ENCODE results near the gene PRC1. TPM values are rescaled to one million over a fixed set of nuclear protein-coding genes. Genes with fewer than 3 reads are reported as not detected.

The PRC1 gene
- polyA plus RNA-seq, 6 donors from 2014 or later, result 1.8 to 8.9 (median 3.9) TPM; not detected in 1

GRCh38 chr15:90982135-90982534 lies 12.2 kb downstream of the PRC1 start:
- Mint-ChIP-seq H3K27ac (peak overlapping the region in 3 of 6 donors; percentile 3 to 43 (median 22)), H3K4me3 (peak overlapping the region in 6 of 8 donors; percentile 8 to 71 (median 37)), H3K27me3 (no peaks in the 10 kb centered on the region), H3K36me3 (no peaks in the 10 kb centered on the region), H3K9me3 (no peaks in the 10 kb centered on the region), H3K4me1 (peaks cover 11 to 34% (median 14%) of the 10 kb centered on the region in 3 donors)
- no peak for DNase-seq
- peak; percentile 14 to 20 for ATAC-seq (ENCODE audit: low read depth in 2 of 2)

GRCh38 chr15:90981681-90982080 lies 12.7 kb downstream of the PRC1 start:
- Mint-ChIP-seq H3K4me3 (peak overlapping the region in 6 of 8 donors; percentile 8 to 71 (median 37)), H3K27ac (peak overlapping the region in 4 of 6 donors; percentile 21 to 78 (median 32)), H3K9me3 (no peaks in the 10 kb centered on the region), H3K36me3 (no peaks in the 10 kb centered on the region), H3K4me1 (peaks cover 11 to 29% (median 14%) of the 10 kb centered on the region in 3 donors), H3K27me3 (no peaks in the 10 kb centered on the region)
- peak; percentile 86 to 87 for ATAC-seq (ENCODE audit: low read depth in 2 of 2)
- peak; percentile 29 for DNase-seq

- H3K27me3 Mint-ChIP-seq, result no peaks in the 10 kb centered on the region
- H3K27ac Mint-ChIP-seq, result no peak overlapping the region
- no peaks in the 10 kb centered on the region for H3K9me3 Mint-ChIP-seq
- no peak for ATAC-seq (ENCODE audit: low read depth in 2 of 2)
- H3K4me1 Mint-ChIP-seq, result peaks cover 11 to 28% (median 14%) of the 10 kb centered on the region in 3 donors
- no peak overlapping the region for H3K4me3 Mint-ChIP-seq
- H3K36me3 Mint-ChIP-seq, result peaks cover 0 to 3% of the 10 kb centered on the region in 2 donors
- no peak for DNase-seq
Observed at GRCh38 chr15:90979582-90979981, 14.8 kb downstream of the PRC1 start.

- no peaks in the 10 kb centered on the region for H3K4me1 Mint-ChIP-seq
- H3K27ac Mint-ChIP-seq, result peak overlapping the region in 2 of 6 donors; percentile 66
- DNase-seq (no peak), ATAC-seq (ENCODE audit: low read depth in 2 of 2) (no peak)
- peaks cover 0 to 8% of the 10 kb centered on the region in 2 donors for H3K36me3 Mint-ChIP-seq
- H3K27me3 Mint-ChIP-seq, result no peaks in the 10 kb centered on the region
- H3K9me3 Mint-ChIP-seq, result no peaks in the 10 kb centered on the region
- peak overlapping the region in 1 of 8 donors; percentile 61 for H3K4me3 Mint-ChIP-seq
Observed at GRCh38 chr15:90974216-90974615, 20.1 kb downstream of the PRC1 start.

GRCh38 chr15:90972133-90972532 lies 22.2 kb downstream of the PRC1 start:
- Mint-ChIP-seq H3K4me3 (no peak overlapping the region), H3K4me1 (no peaks in the 10 kb centered on the region), H3K27ac (no peak overlapping the region), H3K27me3 (no peaks in the 10 kb centered on the region), H3K9me3 (no peaks in the 10 kb centered on the region), H3K36me3 (peaks cover 0 to 8% of the 10 kb centered on the region in 2 donors)
- DNase-seq (no peak), ATAC-seq (ENCODE audit: low read depth in 2 of 2) (no peak)

- H3K36me3 Mint-ChIP-seq, result peaks cover 0 to 8% of the 10 kb centered on the region in 2 donors
Observed at GRCh38 chr15:90970274-90970673, 24.1 kb downstream of the PRC1 start.

GRCh38 chr15:90968434-90968833 lies 25.9 kb downstream of the PRC1 start:
- H3K4me1 Mint-ChIP-seq, result no peaks in the 10 kb centered on the region
- DNase-seq (no peak), ATAC-seq (ENCODE audit: low read depth in 2 of 2) (no peak)
- H3K4me3 Mint-ChIP-seq, result no peak overlapping the region
- peaks cover 0 to under 1% of the 10 kb centered on the region in 2 donors for H3K36me3 Mint-ChIP-seq
- no peaks in the 10 kb centered on the region for H3K27me3 Mint-ChIP-seq
- H3K9me3 Mint-ChIP-seq, result no peaks in the 10 kb centered on the region
- no peak overlapping the region for H3K27ac Mint-ChIP-seq

More at GRCh38 chr15:90970274-90970673, 24.1 kb downstream of the PRC1 start:
- DNase-seq, result no peak
- H3K27me3 Mint-ChIP-seq, result no peaks in the 10 kb centered on the region
- no peaks in the 10 kb centered on the region for H3K4me1 Mint-ChIP-seq
- no peak overlapping the region for H3K4me3 Mint-ChIP-seq
- H3K27ac Mint-ChIP-seq, result peak overlapping the region in 2 of 6 donors; percentile 46 to 67
- no peak for ATAC-seq (ENCODE audit: low read depth in 2 of 2)
- H3K9me3 Mint-ChIP-seq, result no peaks in the 10 kb centered on the region

- ATAC-seq (ENCODE audit: low read depth in 2 of 2) (no peak), DNase-seq (no peak)
- Mint-ChIP-seq H3K4me1 (no peaks in the 10 kb centered on the region), H3K4me3 (no peak overlapping the region), H3K27me3 (no peaks in the 10 kb centered on the region), H3K9me3 (no peaks in the 10 kb centered on the region), H3K27ac (no peak overlapping the region), H3K36me3 (peaks cover 0 to 4% of the 10 kb centered on the region in 2 donors)
Observed at GRCh38 chr15:90967206-90967605, 27.1 kb downstream of the PRC1 start.

- Mint-ChIP-seq H3K27ac (peak overlapping the region in 1 of 6 donors; percentile 9), H3K9me3 (no peaks in the 10 kb centered on the region), H3K4me3 (no peak overlapping the region), H3K4me1 (no peaks in the 10 kb centered on the region), H3K27me3 (no peaks in the 10 kb centered on the region), H3K36me3 (peaks cover 3 to 5% of the 10 kb centered on the region in 2 donors)
- DNase-seq (no peak), ATAC-seq (ENCODE audit: low read depth in 2 of 2) (no peak)
Observed at GRCh38 chr15:90966262-90966661, 28.1 kb downstream of the PRC1 start.

- DNase-seq (no peak), ATAC-seq (ENCODE audit: low read depth in 2 of 2) (no peak)
- Mint-ChIP-seq H3K36me3 (peaks cover 10 to 15% of the 10 kb centered on the region in 2 donors), H3K27me3 (no peaks in the 10 kb centered on the region), H3K27ac (peak overlapping the region in 1 of 6 donors; percentile 75), H3K4me3 (no peak overlapping the region), H3K9me3 (no peaks in the 10 kb centered on the region), H3K4me1 (peaks cover 3 to 6% (median 5%) of the 10 kb centered on the region in 3 donors)
Observed at GRCh38 chr15:90962021-90962420, 32.3 kb downstream of the PRC1 start.

- H3K36me3 Mint-ChIP-seq, result peaks cover 10 to 15% of the 10 kb centered on the region in 2 donors
- no peak for DNase-seq
- H3K9me3 Mint-ChIP-seq, result no peaks in the 10 kb centered on the region
- ATAC-seq (ENCODE audit: low read depth in 2 of 2), result no peak
- H3K4me3 Mint-ChIP-seq, result no peak overlapping the region
- H3K4me1 Mint-ChIP-seq, result peaks cover 3 to 10% (median 6%) of the 10 kb centered on the region in 3 donors
- no peaks in the 10 kb centered on the region for H3K27me3 Mint-ChIP-seq
- peak overlapping the region in 1 of 6 donors; percentile 24 for H3K27ac Mint-ChIP-seq
Observed at GRCh38 chr15:90960298-90961091, 33.8 kb downstream of the PRC1 start.

GRCh38 chr15:90959894-90960293 lies 34.4 kb downstream of the PRC1 start:
- Mint-ChIP-seq H3K27me3 (no peaks in the 10 kb centered on the region), H3K9me3 (no peaks in the 10 kb centered on the region), H3K4me3 (peak overlapping the region in 1 of 8 donors; percentile 65), H3K27ac (no peak overlapping the region), H3K4me1 (peaks cover 3 to 10% (median 6%) of the 10 kb centered on the region in 3 donors), H3K36me3 (peaks cover 10 to 15% of the 10 kb centered on the region in 2 donors)
- no peak for DNase-seq
- no peak for ATAC-seq (ENCODE audit: low read depth in 2 of 2)

GRCh38 chr15:90959028-90959595 lies 35.2 kb downstream of the PRC1 start:
- H3K27me3 Mint-ChIP-seq, result no peaks in the 10 kb centered on the region
- peaks cover 10 to 15% of the 10 kb centered on the region in 2 donors for H3K36me3 Mint-ChIP-seq
- H3K27ac Mint-ChIP-seq, result no peak overlapping the region
- DNase-seq, result no peak
- ATAC-seq (ENCODE audit: low read depth in 2 of 2), result no peak
- no peaks in the 10 kb centered on the region for H3K9me3 Mint-ChIP-seq
- peaks cover 3 to 17% (median 7%) of the 10 kb centered on the region in 3 donors for H3K4me1 Mint-ChIP-seq
- peak overlapping the region in 2 of 8 donors; percentile 39 to 43 for H3K4me3 Mint-ChIP-seq

- no peak for DNase-seq
- H3K27ac Mint-ChIP-seq, result peak overlapping the region in 2 of 6 donors; percentile 39 to 56
Observed at GRCh38 chr15:90957791-90958190, 36.5 kb downstream of the PRC1 start.

More at GRCh38 chr15:90957791-90958190, 36.5 kb downstream of the PRC1 start:
- no peak for ATAC-seq (ENCODE audit: low read depth in 2 of 2)
- Mint-ChIP-seq H3K9me3 (no peaks in the 10 kb centered on the region), H3K36me3 (peaks cover 6 to 15% of the 10 kb centered on the region in 2 donors), H3K4me3 (peak overlapping the region in 7 of 8 donors; percentile 53 to 78 (median 71)), H3K27me3 (no peaks in the 10 kb centered on the region), H3K4me1 (peaks cover 8 to 20% (median 17%) of the 10 kb centered on the region in 3 donors)

All from naive B cell (primary cell).